Uterus (tissue), 4 donors: ENCODE measurements around the gene SF1. TPM values are rescaled to one million over a fixed set of nuclear protein-coding genes. Genes with fewer than 3 reads are reported as not detected.

Experiments
- DNase-seq, 2 donors: peaks; one replicate each; pipeline ENCODE4 v3.0.0-alpha.2; 2019 to 2020
- H3K27ac ChIP-seq, 2 donors: fragments of 200-600 bp; sonication (generic); 1 replicate in 1 of 2; 2 replicates in 1 of 2; pipeline ENCODE4 v1.5.1; 2016 to 2018
- H3K27me3 ChIP-seq, 2 donors: fragments of 200-600 bp; sonication (generic); one replicate each; pipeline ENCODE4 v1.5.1; 2018 to 2019; ENCODE audit warnings: control low read depth in 1 of 2
- H3K36me3 ChIP-seq, 2 donors: fragments of 200-600 bp; sonication (generic); one replicate each; pipeline ENCODE4 v1.5.1; 2019; ENCODE audit warnings: control low read depth in 1 of 2
- H3K4me1 ChIP-seq, 2 donors: fragments of 200-600 bp; sonication (generic); one replicate each; pipeline ENCODE4 v1.5.1; 2018 to 2019; ENCODE audit warnings: control low read depth in 1 of 2
- H3K4me3 ChIP-seq, 2 donors: fragments of 200-600 bp; sonication (generic); 1 replicate in 1 of 2; 2 replicates in 1 of 2; pipeline ENCODE4 v1.5.1; 2018 to 2019; ENCODE audit warnings: mild to moderate bottlenecking in 1 of 2
- H3K9me3 ChIP-seq, 2 donors: fragments of 200-600 bp; sonication (generic); one replicate each; pipeline ENCODE4 v1.5.1; 2019; ENCODE audit warnings: control low read depth in 1 of 2
- CTCF ChIP-seq, 4 experiments: fragments of 200-600 bp in 2 of 4; fragments of 450-650 bp in 2 of 4; sonication (generic) in 2 of 4; IDR thresholded peaks; one replicate each; pipeline ENCODE4 v1.5.1; 2016 to 2019; ENCODE audit warnings: antibody characterized with exemption in 4 of 4, mild to moderate bottlenecking in 2 of 4, moderate library complexity in 1 of 4
- POLR2A ChIP-seq, 2 donors: fragments of 450-650 bp; IDR thresholded peaks; one replicate each; pipeline ENCODE4 v1.6.1; 2016; ENCODE audit warnings: antibody characterized with exemption in 2 of 2, mild to moderate bottlenecking in 1 of 2, moderate library complexity in 1 of 2
- intact Hi-C: fragments of 100-400 bp; cut with DNase I; formaldehyde crosslinking; loops from one replicate; pipeline ENCODE4 v1.15.1; 2023; ENCODE audit warnings: low total_unique reads
- total RNA-seq, 4 donors: library from RNA; depleted of rRNA in 3 of 4; stranded (reverse); fragments of >200 nt in 3 of 4; gene quantifications; one replicate each; pipeline versions ENCODE4 v1.1.0 to v1.2.4, GENCODE V29; 2014 to 2023
- donor health status: DM: yes; HTN: yes; CAD: no.

SF1 gene
- total RNA-seq, 4 donors from 2014 or later = 62.0 to 374 (median 219) TPM

- TF ChIP-seq CTCF (IDR thresholded peaks at IDR 0.05) (no peak), POLR2A (IDR thresholded peaks at IDR 0.05) (no peak)
- Histone ChIP-seq H3K27ac (peak overlapping the region in 1 of 2 donors; percentile 92), H3K36me3 (no peaks in the 10 kb centered on the region), H3K27me3 (no peaks in the 10 kb centered on the region), H3K4me1 (peaks cover 6 to 8% of the 10 kb centered on the region in 2 donors), H3K4me3 (no peak overlapping the region), H3K9me3 (no peaks in the 10 kb centered on the region)
- intact Hi-C loops = no loop called here
- no peak for DNase-seq
These were observed 22.8 kb upstream of the SF1 start for GRCh38 chr11:64801158-64801464.

- DNase-seq = no peak
- Histone ChIP-seq H3K27ac (no peak overlapping the region), H3K36me3 (no peaks in the 10 kb centered on the region), H3K9me3 (no peaks in the 10 kb centered on the region), H3K4me3 (no peak overlapping the region), H3K27me3 (no peaks in the 10 kb centered on the region), H3K4me1 (peaks cover 6 to 8% of the 10 kb centered on the region in 2 donors)
- intact Hi-C loops = no loop called here
- TF ChIP-seq CTCF (IDR thresholded peaks at IDR 0.05) = no peak
- TF ChIP-seq POLR2A (IDR thresholded peaks at IDR 0.05) = no peak
These were observed 22.2 kb upstream of the SF1 start for GRCh38 chr11:64800303-64801157.

- Histone ChIP-seq H3K4me1 (peaks cover 6 to 8% of the 10 kb centered on the region in 2 donors), H3K27me3 (no peaks in the 10 kb centered on the region), H3K36me3 (no peaks in the 10 kb centered on the region), H3K27ac (no peak overlapping the region), H3K9me3 (no peaks in the 10 kb centered on the region), H3K4me3 (no peak overlapping the region)
- no peak for TF ChIP-seq CTCF (IDR thresholded peaks at IDR 0.05)
- TF ChIP-seq POLR2A (IDR thresholded peaks at IDR 0.05) = no peak
- intact Hi-C loops = no loop called here
- DNase-seq = no peak
These were observed 21.4 kb upstream of the SF1 start for GRCh38 chr11:64799623-64800302.

DNA sequence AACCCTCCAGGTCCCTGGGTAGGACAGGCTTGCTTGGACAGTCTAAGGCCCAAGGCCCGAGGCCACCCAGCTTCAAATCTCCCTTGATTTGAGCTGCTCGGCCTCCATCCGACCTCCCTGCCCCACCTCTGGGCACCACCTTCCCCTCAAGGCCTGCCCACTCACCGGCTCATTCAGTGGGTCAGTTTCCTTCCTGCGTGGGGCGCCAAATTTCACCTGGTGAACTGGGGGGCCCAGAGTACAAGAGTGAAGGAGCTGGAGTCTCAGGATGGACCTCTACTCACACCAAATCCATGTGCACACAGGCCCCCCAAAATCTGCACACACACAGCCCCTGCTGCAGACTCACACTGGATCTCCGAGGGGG, 20.9 kb upstream of the SF1 start:
- Histone ChIP-seq H3K4me1 (peaks cover 5% of the 10 kb centered on the region in 2 donors), H3K36me3 (no peaks in the 10 kb centered on the region), H3K4me3 (no peak overlapping the region), H3K27ac (no peak overlapping the region), H3K9me3 (no peaks in the 10 kb centered on the region), H3K27me3 (no peaks in the 10 kb centered on the region)
- no peak for DNase-seq
- intact Hi-C loops = no loop called here
- TF ChIP-seq CTCF (IDR thresholded peaks at IDR 0.05) = no peak
- no peak for TF ChIP-seq POLR2A (IDR thresholded peaks at IDR 0.05)
